ENCODE measurements around the gene MYL2.

Gene MYL2

GRCh38 chr12:110907583-110907982 is 12.8 kb downstream of the MYL2 start:
- TF ChIP-seq, protein P1, sequence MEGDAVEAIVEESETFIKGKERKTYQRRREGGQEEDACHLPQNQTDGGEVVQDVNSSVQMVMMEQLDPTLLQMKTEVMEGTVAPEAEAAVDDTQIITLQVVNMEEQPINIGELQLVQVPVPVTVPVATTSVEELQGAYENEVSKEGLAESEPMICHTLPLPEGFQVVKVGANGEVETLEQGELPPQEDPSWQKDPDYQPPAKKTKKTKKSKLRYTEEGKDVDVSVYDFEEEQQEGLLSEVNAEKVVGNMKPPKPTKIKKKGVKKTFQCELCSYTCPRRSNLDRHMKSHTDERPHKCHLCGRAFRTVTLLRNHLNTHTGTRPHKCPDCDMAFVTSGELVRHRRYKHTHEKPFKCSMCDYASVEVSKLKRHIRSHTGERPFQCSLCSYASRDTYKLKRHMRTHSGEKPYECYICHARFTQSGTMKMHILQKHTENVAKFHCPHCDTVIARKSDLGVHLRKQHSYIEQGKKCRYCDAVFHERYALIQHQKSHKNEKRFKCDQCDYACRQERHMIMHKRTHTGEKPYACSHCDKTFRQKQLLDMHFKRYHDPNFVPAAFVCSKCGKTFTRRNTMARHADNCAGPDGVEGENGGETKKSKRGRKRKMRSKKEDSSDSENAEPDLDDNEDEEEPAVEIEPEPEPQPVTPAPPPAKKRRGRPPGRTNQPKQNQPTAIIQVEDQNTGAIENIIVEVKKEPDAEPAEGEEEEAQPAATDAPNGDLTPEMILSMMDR (IDR thresholded peaks at IDR 0.05; ENCODE audit: unreplicated experiment in 3 of 3) = no peak
- H3K36me3 Mint-ChIP-seq (ENCODE audit: low read depth) = no peaks in the 10 kb centered on the region
- H3K27ac Mint-ChIP-seq = no peak overlapping the region
- H3K9me3 Mint-ChIP-seq = peaks cover 3% of the 10 kb centered on the region
- peak overlapping the region in 1 of 3 experiments; percentile 23 for H3K4me3 Mint-ChIP-seq
- H3K27me3 Mint-ChIP-seq (ENCODE audit: low read depth) = peaks cover 8% of the 10 kb centered on the region
- H3K4me1 Mint-ChIP-seq = no peaks in the 10 kb centered on the region

GRCh38 chr12:110906985-110907384 is 13.4 kb downstream of the MYL2 start:
- H3K36me3 Mint-ChIP-seq (ENCODE audit: low read depth) = no peaks in the 10 kb centered on the region
- H3K9me3 Mint-ChIP-seq = peaks cover 3% of the 10 kb centered on the region
- no peak overlapping the region for H3K27ac Mint-ChIP-seq
- H3K4me3 Mint-ChIP-seq = peak overlapping the region in 1 of 3 experiments; percentile 23
- no peaks in the 10 kb centered on the region for H3K4me1 Mint-ChIP-seq
- peaks cover 8% of the 10 kb centered on the region for H3K27me3 Mint-ChIP-seq (ENCODE audit: low read depth)
- TF ChIP-seq, protein P1 (IDR thresholded peaks at IDR 0.05; ENCODE audit: unreplicated experiment in 3 of 3) = no peak

- TF ChIP-seq, protein P1 (IDR thresholded peaks at IDR 0.05; ENCODE audit: unreplicated experiment in 3 of 3) = no peak
- no peak overlapping the region for H3K4me3 Mint-ChIP-seq
- peaks cover 3% of the 10 kb centered on the region for H3K9me3 Mint-ChIP-seq
- no peaks in the 10 kb centered on the region for H3K36me3 Mint-ChIP-seq (ENCODE audit: low read depth)
- no peak overlapping the region for H3K27ac Mint-ChIP-seq
- no peaks in the 10 kb centered on the region for H3K4me1 Mint-ChIP-seq
- peaks cover 10% of the 10 kb centered on the region for H3K27me3 Mint-ChIP-seq (ENCODE audit: low read depth)
These were observed 13.9 kb downstream of the MYL2 start for GRCh38 chr12:110906516-110906915.

GRCh38 chr12:110906083-110906482 is 14.3 kb downstream of the MYL2 start:
- no peak overlapping the region for H3K27ac Mint-ChIP-seq
- H3K27me3 Mint-ChIP-seq (ENCODE audit: low read depth) = peaks cover 12% of the 10 kb centered on the region
- H3K4me1 Mint-ChIP-seq = no peaks in the 10 kb centered on the region
- no peaks in the 10 kb centered on the region for H3K36me3 Mint-ChIP-seq (ENCODE audit: low read depth)
- no peak overlapping the region for H3K4me3 Mint-ChIP-seq
- H3K9me3 Mint-ChIP-seq = peaks cover 3% of the 10 kb centered on the region
- TF ChIP-seq, protein P1 (IDR thresholded peaks at IDR 0.05; ENCODE audit: unreplicated experiment in 3 of 3) = no peak

DNA sequence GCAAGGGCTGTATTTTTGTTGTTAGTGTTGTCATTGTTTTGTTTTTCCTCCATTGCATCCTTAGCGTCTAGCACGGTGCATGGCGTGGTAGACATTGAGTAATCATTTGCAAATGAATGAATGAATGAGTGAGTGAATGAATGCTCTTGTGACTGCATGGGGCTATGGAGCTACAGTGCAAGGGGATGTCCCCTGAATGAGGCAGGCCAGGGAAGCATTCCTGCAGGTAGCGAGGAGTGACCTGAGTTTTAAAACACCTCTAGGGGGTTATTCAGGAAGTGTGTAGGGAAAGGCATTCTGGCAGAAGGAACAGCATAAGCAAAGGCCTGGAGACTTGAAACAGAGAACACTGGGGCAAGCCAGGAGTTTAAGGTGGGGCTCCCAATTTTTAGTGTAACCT is 16.9 kb downstream of the MYL2 start:
- Mint-ChIP-seq H3K27ac (no peak overlapping the region), H3K9me3 (peaks cover 3% of the 10 kb centered on the region), H3K36me3 (ENCODE audit: low read depth) (no peaks in the 10 kb centered on the region), H3K4me1 (no peaks in the 10 kb centered on the region), H3K4me3 (no peak overlapping the region), H3K27me3 (ENCODE audit: low read depth) (peaks cover 12% of the 10 kb centered on the region)
- TF ChIP-seq, protein P1 (IDR thresholded peaks at IDR 0.05; ENCODE audit: unreplicated experiment in 3 of 3) = no peak

DNA sequence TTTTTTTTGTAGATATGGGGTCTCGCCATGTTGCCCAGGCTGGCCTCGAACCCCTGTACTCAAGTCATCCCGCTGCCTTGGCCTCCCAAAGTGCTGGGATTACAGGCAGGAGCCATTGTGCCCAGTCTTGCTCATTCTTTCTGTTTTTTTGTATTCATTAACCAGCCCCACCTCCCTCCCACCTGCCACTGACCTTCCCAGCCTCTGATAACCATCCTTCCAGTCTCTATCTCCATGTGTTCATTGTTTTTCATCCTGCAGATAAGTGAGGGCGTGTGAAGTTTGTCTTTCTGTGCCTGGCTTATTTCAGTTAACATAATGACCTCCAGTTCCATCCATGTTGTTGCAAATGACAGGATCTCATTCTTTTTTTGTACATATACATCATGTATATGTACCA is 19.0 kb downstream of the MYL2 start:
- TF ChIP-seq, protein P1 (IDR thresholded peaks at IDR 0.05; ENCODE audit: unreplicated experiment in 3 of 3) = no peak
- Mint-ChIP-seq H3K27ac (no peak overlapping the region), H3K9me3 (peaks cover 3% of the 10 kb centered on the region), H3K4me3 (no peak overlapping the region), H3K27me3 (ENCODE audit: low read depth) (peaks cover 8% of the 10 kb centered on the region), H3K36me3 (ENCODE audit: low read depth) (no peaks in the 10 kb centered on the region), H3K4me1 (no peaks in the 10 kb centered on the region)
